H1 (cell line): ENCODE results near the gene JPH2. TPM values are rescaled to one million over a fixed set of nuclear protein-coding genes. Genes with fewer than 3 reads are reported as not detected.
A peak's percentile ranks its signal among the peaks of the same experiment; 100 is the strongest.

ENCODE experiments used
- CBX8 ChIP-seq: fragments of 300-800, 300-1000 bp; sonication (generic); IDR thresholded peaks from 2 replicates; pipeline ENCODE4 v1.7.1; 2016; ENCODE audit warnings: low read depth, low read length, borderline replicate concordance
- GTF2F1 ChIP-seq: IDR thresholded peaks from 2 replicates; pipeline ENCODE4 v1.6.1; 2012; ENCODE audit warnings: low read depth, low read length, improper control_type of control experiment, borderline replicate concordance
- JUND ChIP-seq: IDR thresholded peaks from 2 replicates; pipeline ENCODE4 v1.6.1; 2011; ENCODE audit warnings: mild to moderate bottlenecking, improper control_type of control experiment, low read length
- PHF8 ChIP-seq: fragments of 200-600 bp; sonication (generic); conservative IDR thresholded peaks from 2 replicates; pipeline ENCODE4 v1.7.1; 2012; ENCODE audit warnings: low read depth, mild to moderate bottlenecking, inconsistent platforms, low read length, moderate library complexity
- POLR2A ChIP-seq, 2 experiments: IDR thresholded peaks; 1 replicate in 1 of 2; 2 replicates in 1 of 2; pipeline ENCODE4 v1.6.1; 2011; ENCODE audit warnings: low read depth in 2 of 2, low read length in 2 of 2, mild to moderate bottlenecking in 2 of 2; ENCODE audit errors: control extremely low read depth in 1 of 2
- RAD21 ChIP-seq, 2 experiments: IDR thresholded peaks in 1 of 2; conservative IDR thresholded peaks in 1 of 2; 2 replicates each; pipeline ENCODE4 v1.6.1; 2011; ENCODE audit warnings: low read depth in 2 of 2, low read length in 2 of 2, improper control_type of control experiment in 1 of 2, inconsistent platforms in 1 of 2, mild to moderate bottlenecking in 1 of 2, moderate library complexity in 1 of 2
- RXRA ChIP-seq: IDR thresholded peaks from 2 replicates; pipeline ENCODE4 v1.6.1; 2011; ENCODE audit warnings: low read depth, mild to moderate bottlenecking, low read length, moderate library complexity; ENCODE audit not compliant: insufficient read depth
- SIN3A ChIP-seq, 2 experiments: IDR thresholded peaks in 1 of 2; conservative IDR thresholded peaks in 1 of 2; 2 replicates each; pipeline ENCODE4 v1.6.1; 2011 to 2012; ENCODE audit warnings: low read length in 2 of 2, improper control_type of control experiment in 1 of 2, low read depth in 1 of 2, mild to moderate bottlenecking in 1 of 2
- TAF1 ChIP-seq: IDR thresholded peaks from 2 replicates; pipeline ENCODE4 v1.6.1; 2011; ENCODE audit warnings: mild to moderate bottlenecking, low read depth, low read length
- YY1 ChIP-seq: IDR thresholded peaks from 2 replicates; pipeline ENCODE4 v1.6.1; 2011; ENCODE audit warnings: low read depth, mild to moderate bottlenecking, low read length
- polyA plus RNA-seq, 7 experiments: library from polyadenylated mRNA; depleted of rRNA in 3 of 7; stranded (reverse) in 5 of 7; unstranded in 2 of 7; fragments of >200 nt in 5 of 7; fragments of 200-250 nt in 2 of 7; gene quantifications; 1 replicate in 5 of 7; 2 replicates in 1 of 7; 4 replicates in 1 of 7; pipeline versions ENCODE4 v1.2.1 to v1.2.3, GENCODE V29; 2011 to 2013; ENCODE audit warnings: missing spikeins in 2 of 7, mixed read lengths in 2 of 7
- total RNA-seq: library from RNA; stranded (reverse); fragmentation: NEBNext Ultra II Directional; extraction: Animal tissue kit (Norgen Biotek cat#: 25700); gene quantifications from 2 replicates; pipeline ENCODE4 v1.2.1, GENCODE V29; 2021
- TF ChIP-seq, protein P1 (sequence below): IDR thresholded peaks from 2 replicates; pipeline ENCODE4 v1.6.1; 2011; ENCODE audit warnings: low read length, improper control_type of control experiment
- TF ChIP-seq, protein P2 (sequence below): IDR thresholded peaks from 2 replicates; pipeline ENCODE4 v1.6.1; 2011; ENCODE audit warnings: low read depth, mild to moderate bottlenecking, low read length; ENCODE audit not compliant: insufficient read depth

Gene JPH2
- total and polyA plus RNA-seq, 2 of the 8 experiments (the other 6 are each of a cell fraction or from before 2014, with no cell fraction given), result 0.59 to 1.3 TPM

DNA sequence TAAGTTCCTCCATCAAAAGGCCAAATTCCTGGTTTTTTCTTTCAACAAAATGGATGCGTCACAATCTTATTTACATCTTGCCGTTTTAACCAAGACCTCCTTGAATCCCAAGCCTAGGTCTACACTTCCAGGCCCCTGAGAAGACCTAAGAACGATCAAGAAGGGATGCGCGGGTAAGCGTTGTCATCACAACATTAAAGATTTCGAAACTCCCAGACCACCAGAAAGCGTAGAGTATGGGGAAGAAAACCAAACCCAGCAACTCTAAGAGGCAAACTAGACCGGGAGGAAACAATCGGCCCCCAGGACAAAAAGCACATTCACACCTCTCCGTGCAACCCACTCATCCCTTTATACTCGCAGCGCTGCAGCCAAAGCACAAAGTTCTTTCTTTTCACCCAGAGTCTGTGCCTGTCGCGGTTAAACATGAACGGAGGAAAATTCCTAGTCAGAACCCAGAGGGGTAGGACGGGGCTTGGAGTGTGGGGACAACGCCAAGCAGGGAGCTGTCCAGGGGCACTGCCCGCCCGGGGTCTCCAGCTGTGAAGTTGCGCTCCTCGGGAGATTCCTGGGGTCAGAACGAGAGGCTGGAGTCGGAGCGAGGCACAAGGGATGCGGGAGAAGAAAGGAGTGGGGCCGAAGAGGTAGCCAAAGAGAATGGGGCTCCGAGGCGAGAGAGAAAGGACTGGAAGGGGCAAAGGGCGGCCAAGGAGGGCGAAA, 22.9 kb upstream of the JPH2 start (continued):
- TF ChIP-seq CBX8 (no peak), PHF8 (no peak), RXRA (no peak), RAD21 (IDR thresholded peaks at IDR 0.05 in 1 of 2, conservative IDR thresholded peaks at IDR 0.05 in 1 of 2; ENCODE audit: low read depth in 2 of 2, low read length in 2 of 2) (no peak), SIN3A (conservative IDR thresholded peaks at IDR 0.05 in 1 of 2, IDR thresholded peaks at IDR 0.05 in 1 of 2; ENCODE audit: low read depth in 1 of 2, low read length in 2 of 2) (peak; percentile 35 to 71; a peak in 2 of 4 replicates), TAF1 (no peak), GTF2F1 (no peak), POLR2A (IDR thresholded peaks at IDR 0.05; ENCODE audit: control extremely low read depth in 1 of 2, low read depth in 2 of 2, low read length in 2 of 2) (peak in 1 of 2 experiments; percentile 53; a peak in 1 of 3 replicates), YY1 (no peak), JUND (no peak)
- TF ChIP-seq, protein P1, sequence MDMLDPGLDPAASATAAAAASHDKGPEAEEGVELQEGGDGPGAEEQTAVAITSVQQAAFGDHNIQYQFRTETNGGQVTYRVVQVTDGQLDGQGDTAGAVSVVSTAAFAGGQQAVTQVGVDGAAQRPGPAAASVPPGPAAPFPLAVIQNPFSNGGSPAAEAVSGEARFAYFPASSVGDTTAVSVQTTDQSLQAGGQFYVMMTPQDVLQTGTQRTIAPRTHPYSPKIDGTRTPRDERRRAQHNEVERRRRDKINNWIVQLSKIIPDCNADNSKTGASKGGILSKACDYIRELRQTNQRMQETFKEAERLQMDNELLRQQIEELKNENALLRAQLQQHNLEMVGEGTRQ, result no peak
- TF ChIP-seq, protein P2, sequence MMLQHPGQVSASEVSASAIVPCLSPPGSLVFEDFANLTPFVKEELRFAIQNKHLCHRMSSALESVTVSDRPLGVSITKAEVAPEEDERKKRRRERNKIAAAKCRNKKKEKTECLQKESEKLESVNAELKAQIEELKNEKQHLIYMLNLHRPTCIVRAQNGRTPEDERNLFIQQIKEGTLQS, result no peak
